Measurements from ENCODE around the gene GREM2. TPM values are rescaled to one million over a fixed set of nuclear protein-coding genes. Genes with fewer than 3 reads are reported as not detected.

GREM2 gene
- total RNA-seq, 4 donors from 2014 or later, result 0.22 to 1.2 (median 0.35) TPM

GRCh38 chr1:240517891-240518290 lies 94.1 kb downstream of the GREM2 start:
- H3K27me3 ChIP-seq, result no peaks in the 10 kb centered on the region
- H3K27ac ChIP-seq, result no peak overlapping the region
- WGBS, 2 donors, result 87 to 89% methylated on average over 4 of the region's 4 CpGs
- intact Hi-C loops (cut with DNase I), result no loop called here
- H3K4me3 ChIP-seq (replicated peaks in 1 of 3), result no peak overlapping the region
- TF ChIP-seq, protein P1, sequence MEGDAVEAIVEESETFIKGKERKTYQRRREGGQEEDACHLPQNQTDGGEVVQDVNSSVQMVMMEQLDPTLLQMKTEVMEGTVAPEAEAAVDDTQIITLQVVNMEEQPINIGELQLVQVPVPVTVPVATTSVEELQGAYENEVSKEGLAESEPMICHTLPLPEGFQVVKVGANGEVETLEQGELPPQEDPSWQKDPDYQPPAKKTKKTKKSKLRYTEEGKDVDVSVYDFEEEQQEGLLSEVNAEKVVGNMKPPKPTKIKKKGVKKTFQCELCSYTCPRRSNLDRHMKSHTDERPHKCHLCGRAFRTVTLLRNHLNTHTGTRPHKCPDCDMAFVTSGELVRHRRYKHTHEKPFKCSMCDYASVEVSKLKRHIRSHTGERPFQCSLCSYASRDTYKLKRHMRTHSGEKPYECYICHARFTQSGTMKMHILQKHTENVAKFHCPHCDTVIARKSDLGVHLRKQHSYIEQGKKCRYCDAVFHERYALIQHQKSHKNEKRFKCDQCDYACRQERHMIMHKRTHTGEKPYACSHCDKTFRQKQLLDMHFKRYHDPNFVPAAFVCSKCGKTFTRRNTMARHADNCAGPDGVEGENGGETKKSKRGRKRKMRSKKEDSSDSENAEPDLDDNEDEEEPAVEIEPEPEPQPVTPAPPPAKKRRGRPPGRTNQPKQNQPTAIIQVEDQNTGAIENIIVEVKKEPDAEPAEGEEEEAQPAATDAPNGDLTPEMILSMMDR (IDR thresholded peaks at IDR 0.05), result no peak
- TF ChIP-seq POLR2A (IDR thresholded peaks at IDR 0.05), result no peak
- H3K9me3 ChIP-seq, result no peaks in the 10 kb centered on the region
- no peak for DNase-seq
- no peaks in the 10 kb centered on the region for H3K36me3 ChIP-seq
- H3K4me1 ChIP-seq, result peaks cover 8 to 12% of the 10 kb centered on the region in 2 donors

GRCh38 chr1:240516069-240516468 lies 95.9 kb downstream of the GREM2 start:
- Histone ChIP-seq H3K36me3 (no peaks in the 10 kb centered on the region), H3K27ac (no peak overlapping the region), H3K27me3 (no peaks in the 10 kb centered on the region), H3K9me3 (no peaks in the 10 kb centered on the region), H3K4me1 (no peaks in the 10 kb centered on the region), H3K4me3 (replicated peaks in 1 of 3) (no peak overlapping the region)
- DNase-seq, result no peak
- intact Hi-C loops (cut with DNase I), result no loop called here
- WGBS, 2 donors, result 98 to 100% methylated on average over 2 of the region's 2 CpGs
- TF ChIP-seq, protein P1 (IDR thresholded peaks at IDR 0.05), result no peak
- no peak for TF ChIP-seq POLR2A (IDR thresholded peaks at IDR 0.05)

DNA sequence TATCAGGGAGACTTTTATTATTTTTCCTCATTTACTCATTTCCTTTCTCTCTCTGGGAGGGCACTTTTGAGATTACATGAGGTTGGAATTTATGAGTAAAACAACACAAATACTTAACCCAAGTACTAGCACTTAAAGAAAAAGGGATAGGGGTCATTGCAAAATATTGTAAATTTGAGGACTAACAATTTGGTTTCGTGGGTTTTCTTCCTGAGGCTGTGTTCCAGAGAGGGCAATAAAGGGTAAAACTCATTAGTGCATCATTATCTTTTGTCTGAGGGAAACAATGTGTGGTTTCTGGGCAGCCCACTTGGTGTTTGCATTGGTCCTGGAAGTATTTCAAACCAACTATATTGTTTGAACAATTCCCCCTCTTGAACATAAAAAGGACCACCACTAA lies 96.5 kb downstream of the GREM2 start:
- no peak for TF ChIP-seq POLR2A (IDR thresholded peaks at IDR 0.05)
- TF ChIP-seq, protein P1 (IDR thresholded peaks at IDR 0.05), result no peak
- 65 to 73% methylated on average over 1 of the region's 1 CpG for WGBS, 2 donors
- Histone ChIP-seq H3K9me3 (no peaks in the 10 kb centered on the region), H3K4me1 (no peaks in the 10 kb centered on the region), H3K4me3 (replicated peaks in 1 of 3) (no peak overlapping the region), H3K27ac (no peak overlapping the region), H3K27me3 (no peaks in the 10 kb centered on the region), H3K36me3 (no peaks in the 10 kb centered on the region)
- DNase-seq, result no peak
- intact Hi-C loops (cut with DNase I), result no loop called here

DNA sequence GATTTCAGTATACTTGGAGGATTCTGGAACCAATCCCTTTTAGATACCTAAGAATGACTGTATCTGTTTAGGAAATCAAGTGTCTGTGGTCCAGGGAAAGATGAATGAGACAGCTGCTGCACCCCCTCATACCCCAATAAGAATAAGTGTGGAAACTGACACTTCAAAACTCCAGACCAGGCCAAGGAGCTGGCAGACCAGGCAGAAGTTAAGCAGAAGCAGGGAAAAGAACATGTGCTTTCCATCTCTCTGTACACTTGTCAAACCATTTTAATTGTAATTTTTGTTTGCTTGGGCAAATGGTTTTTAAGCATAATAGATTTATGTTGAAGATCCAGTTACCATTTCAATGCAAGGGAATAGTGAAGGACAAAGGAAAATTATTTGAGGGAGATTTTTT lies 100.2 kb downstream of the GREM2 start:
- Histone ChIP-seq H3K4me1 (no peaks in the 10 kb centered on the region), H3K4me3 (replicated peaks in 1 of 3) (no peak overlapping the region), H3K27ac (no peak overlapping the region), H3K36me3 (no peaks in the 10 kb centered on the region), H3K9me3 (no peaks in the 10 kb centered on the region), H3K27me3 (no peaks in the 10 kb centered on the region)
- intact Hi-C loops (cut with DNase I), result no loop called here
- no peak for DNase-seq
- TF ChIP-seq, protein P1 (IDR thresholded peaks at IDR 0.05), result no peak
- no peak for TF ChIP-seq POLR2A (IDR thresholded peaks at IDR 0.05)

- Histone ChIP-seq H3K27ac (no peak overlapping the region), H3K4me3 (replicated peaks in 1 of 3) (no peak overlapping the region), H3K4me1 (no peaks in the 10 kb centered on the region), H3K9me3 (no peaks in the 10 kb centered on the region), H3K36me3 (no peaks in the 10 kb centered on the region), H3K27me3 (no peaks in the 10 kb centered on the region)
- TF ChIP-seq, protein P1 (IDR thresholded peaks at IDR 0.05), result no peak
- no peak for TF ChIP-seq POLR2A (IDR thresholded peaks at IDR 0.05)
- 59 to 72% methylated on average over 2 of the region's 2 CpGs for WGBS, 2 donors
- no peak for DNase-seq
- intact Hi-C loops (cut with DNase I), result no loop called here
Observed at GRCh38 chr1:240508950-240509349, 103.0 kb downstream of the GREM2 start.
